Neural cell (in vitro differentiated cells): Measurements from ENCODE around the gene EN2. TPM values are rescaled to one million over a fixed set of nuclear protein-coding genes. Genes with fewer than 3 reads are reported as not detected.
"Not testable (repeated sequence)": the region's sequence is repeated elsewhere in the genome, so short reads cannot be mapped to it uniquely, and the experiment has no call there.

Source experiments
- H2AFZ ChIP-seq: fragments of 200-600, 300-800 bp; sonication (generic), shearing (Covaris generic); 2 replicates; pipeline ENCODE4 v1.6.0; 2014; ENCODE audit warnings: low read depth, mild to moderate bottlenecking, antibody characterized with exemption, low read length, moderate library complexity
- H3F3A ChIP-seq: fragments of 200-600 bp; shearing (Covaris generic); 2 replicates; pipeline ENCODE4 v1.6.1; 2016; ENCODE audit warnings: mild to moderate bottlenecking, moderate library complexity, mixed read lengths, antibody characterized with exemption, low read length; ENCODE audit not compliant: insufficient read depth, poor library complexity, severe bottlenecking
- H3K27ac ChIP-seq: fragments of 200-600, 300-800 bp; sonication (generic), shearing (Covaris generic); 2 replicates; pipeline ENCODE4 v1.5.1; 2014; ENCODE audit warnings: mild to moderate bottlenecking, low read length, moderate library complexity
- H3K27me3 ChIP-seq: fragments of 300-800, 200-600 bp; sonication (generic), shearing (Covaris generic); 2 replicates; pipeline ENCODE4 v1.6.0; 2014; ENCODE audit warnings: mild to moderate bottlenecking, low read depth, low read length, moderate library complexity; ENCODE audit not compliant: insufficient read depth
- H3K36me3 ChIP-seq: fragments of 300-800, 200-600 bp; sonication (generic), shearing (Covaris generic); 2 replicates; pipeline ENCODE4 v1.5.1; 2014; ENCODE audit warnings: mild to moderate bottlenecking, antibody characterized with exemption, low read length, moderate library complexity; ENCODE audit not compliant: insufficient read depth
- H3K4me2 ChIP-seq: fragments of 300-800, 200-600 bp; sonication (generic), shearing (Covaris generic); 2 replicates; pipeline ENCODE4 v1.6.0; 2014; ENCODE audit warnings: mild to moderate bottlenecking, low read length
- H3K4me3 ChIP-seq: fragments of 300-800, 200-600 bp; sonication (generic), shearing (Covaris generic); 2 replicates; pipeline ENCODE4 v1.5.1; 2014; ENCODE audit warnings: mild to moderate bottlenecking, low read length, moderate library complexity
- H3K79me2 ChIP-seq: fragments of 200-600 bp; shearing (Covaris generic); replicated peaks from 2 replicates; pipeline ENCODE4 v1.6.0; 2014; ENCODE audit warnings: mild to moderate bottlenecking, low read length, moderate library complexity; ENCODE audit not compliant: insufficient read depth
- H3K9ac ChIP-seq: fragments of 300-800, 200-600 bp; sonication (generic), shearing (Covaris generic); 2 replicates; pipeline ENCODE4 v1.6.1; 2016; ENCODE audit warnings: mild to moderate bottlenecking, low read length, mixed read lengths
- H3K9me2 ChIP-seq: fragments of 200-600 bp; shearing (Covaris generic); 2 replicates; pipeline ENCODE4 v1.6.1; 2016; ENCODE audit warnings: mild to moderate bottlenecking, low read length, mixed read lengths; ENCODE audit not compliant: insufficient read depth
- H3K9me3 ChIP-seq: fragments of 200-600, 300-800 bp; sonication (generic), shearing (Covaris generic); 2 replicates; pipeline ENCODE4 v1.6.1; 2016; ENCODE audit warnings: mild to moderate bottlenecking, mixed run types, low read length, moderate library complexity, mixed read lengths
- H4K20me1 ChIP-seq: fragments of 200-600 bp; shearing (Covaris generic); 2 replicates; pipeline ENCODE4 v1.6.1; 2016; ENCODE audit warnings: mild to moderate bottlenecking, mixed run types; ENCODE audit not compliant: insufficient read depth
- EP300 ChIP-seq: fragments of 450-650 bp; conservative IDR thresholded peaks from 2 replicates; pipeline ENCODE4 v1.6.1; 2014; ENCODE audit warnings: antibody characterized with exemption, mild to moderate bottlenecking, moderate library complexity; ENCODE audit not compliant: poor library complexity, severe bottlenecking
- EZH2 ChIP-seq: fragments of 200-600, 300-800 bp; shearing (Covaris generic), sonication (generic); IDR thresholded peaks from 2 replicates; pipeline ENCODE4 v1.6.1; 2014; ENCODE audit warnings: antibody characterized with exemption, low read length, borderline replicate concordance, mild to moderate bottlenecking; ENCODE audit not compliant: insufficient read depth, poor library complexity, severe bottlenecking
- MXI1 ChIP-seq: fragments of 450-650 bp; conservative IDR thresholded peaks from 2 replicates; pipeline ENCODE4 v1.6.1; 2014; ENCODE audit warnings: antibody characterized with exemption, mild to moderate bottlenecking; ENCODE audit not compliant: poor library complexity, severe bottlenecking
- POLR2AphosphoS5 ChIP-seq: IDR thresholded peaks from 2 replicates; pipeline ENCODE4 v1.6.1; 2012
- RAD21 ChIP-seq: fragments of 450-650 bp; conservative IDR thresholded peaks from 2 replicates; pipeline ENCODE4 v1.6.1; 2014; ENCODE audit warnings: antibody characterized with exemption, mild to moderate bottlenecking, moderate library complexity
- SMC3 ChIP-seq: fragments of 450-650 bp; conservative IDR thresholded peaks from 2 replicates; pipeline ENCODE4 v1.6.1; 2014; ENCODE audit warnings: antibody characterized with exemption, mild to moderate bottlenecking, moderate library complexity; ENCODE audit not compliant: poor library complexity
- TAF1 ChIP-seq: IDR thresholded peaks from 2 replicates; pipeline ENCODE4 v1.6.1; 2012; ENCODE audit warnings: low read depth
- polyA plus RNA-seq: library from polyadenylated mRNA; depleted of rRNA; stranded (reverse); fragments of >200 nt; gene quantifications from 2 replicates; pipeline ENCODE4 v1.2.3, GENCODE V29; 2014
- TF ChIP-seq, protein P1 (sequence below): fragments of 450-650 bp; IDR thresholded peaks from 2 replicates; pipeline ENCODE4 v1.5.1; 2014; ENCODE audit warnings: antibody characterized with exemption, mild to moderate bottlenecking, moderate library complexity; ENCODE audit not compliant: poor library complexity, severe bottlenecking
- TF ChIP-seq, protein P2 (sequence below): IDR thresholded peaks from 2 replicates; pipeline ENCODE4 v1.6.1; 2012; ENCODE audit warnings: borderline replicate concordance

EN2 gene
- polyA plus RNA-seq, 1 donor from 2014 or later = not detected

- Histone ChIP-seq H4K20me1 (no peaks in the 10 kb centered on the region), H3K27me3 (peaks cover 79% of the 10 kb centered on the region), H3K27ac (no peak overlapping the region), H3K79me2 (no peaks in the 10 kb centered on the region), H3K9me2 (no peaks in the 10 kb centered on the region), H3K9me3 (no peaks in the 10 kb centered on the region), H3K36me3 (no peaks in the 10 kb centered on the region), H3F3A (no peaks in the 10 kb centered on the region), H3K4me2 (no peak overlapping the region), H3K4me3 (no peak overlapping the region), H2AFZ (no peak overlapping the region), H3K9ac (no peak overlapping the region)
- TF ChIP-seq MXI1 (no peak), TAF1 (no peak), RAD21 (no peak), POLR2AphosphoS5 (no peak), EZH2 (no peak), SMC3 (no peak), EP300 (no peak)
- TF ChIP-seq, protein P1, sequence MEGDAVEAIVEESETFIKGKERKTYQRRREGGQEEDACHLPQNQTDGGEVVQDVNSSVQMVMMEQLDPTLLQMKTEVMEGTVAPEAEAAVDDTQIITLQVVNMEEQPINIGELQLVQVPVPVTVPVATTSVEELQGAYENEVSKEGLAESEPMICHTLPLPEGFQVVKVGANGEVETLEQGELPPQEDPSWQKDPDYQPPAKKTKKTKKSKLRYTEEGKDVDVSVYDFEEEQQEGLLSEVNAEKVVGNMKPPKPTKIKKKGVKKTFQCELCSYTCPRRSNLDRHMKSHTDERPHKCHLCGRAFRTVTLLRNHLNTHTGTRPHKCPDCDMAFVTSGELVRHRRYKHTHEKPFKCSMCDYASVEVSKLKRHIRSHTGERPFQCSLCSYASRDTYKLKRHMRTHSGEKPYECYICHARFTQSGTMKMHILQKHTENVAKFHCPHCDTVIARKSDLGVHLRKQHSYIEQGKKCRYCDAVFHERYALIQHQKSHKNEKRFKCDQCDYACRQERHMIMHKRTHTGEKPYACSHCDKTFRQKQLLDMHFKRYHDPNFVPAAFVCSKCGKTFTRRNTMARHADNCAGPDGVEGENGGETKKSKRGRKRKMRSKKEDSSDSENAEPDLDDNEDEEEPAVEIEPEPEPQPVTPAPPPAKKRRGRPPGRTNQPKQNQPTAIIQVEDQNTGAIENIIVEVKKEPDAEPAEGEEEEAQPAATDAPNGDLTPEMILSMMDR = no peak
- TF ChIP-seq, protein P2, sequence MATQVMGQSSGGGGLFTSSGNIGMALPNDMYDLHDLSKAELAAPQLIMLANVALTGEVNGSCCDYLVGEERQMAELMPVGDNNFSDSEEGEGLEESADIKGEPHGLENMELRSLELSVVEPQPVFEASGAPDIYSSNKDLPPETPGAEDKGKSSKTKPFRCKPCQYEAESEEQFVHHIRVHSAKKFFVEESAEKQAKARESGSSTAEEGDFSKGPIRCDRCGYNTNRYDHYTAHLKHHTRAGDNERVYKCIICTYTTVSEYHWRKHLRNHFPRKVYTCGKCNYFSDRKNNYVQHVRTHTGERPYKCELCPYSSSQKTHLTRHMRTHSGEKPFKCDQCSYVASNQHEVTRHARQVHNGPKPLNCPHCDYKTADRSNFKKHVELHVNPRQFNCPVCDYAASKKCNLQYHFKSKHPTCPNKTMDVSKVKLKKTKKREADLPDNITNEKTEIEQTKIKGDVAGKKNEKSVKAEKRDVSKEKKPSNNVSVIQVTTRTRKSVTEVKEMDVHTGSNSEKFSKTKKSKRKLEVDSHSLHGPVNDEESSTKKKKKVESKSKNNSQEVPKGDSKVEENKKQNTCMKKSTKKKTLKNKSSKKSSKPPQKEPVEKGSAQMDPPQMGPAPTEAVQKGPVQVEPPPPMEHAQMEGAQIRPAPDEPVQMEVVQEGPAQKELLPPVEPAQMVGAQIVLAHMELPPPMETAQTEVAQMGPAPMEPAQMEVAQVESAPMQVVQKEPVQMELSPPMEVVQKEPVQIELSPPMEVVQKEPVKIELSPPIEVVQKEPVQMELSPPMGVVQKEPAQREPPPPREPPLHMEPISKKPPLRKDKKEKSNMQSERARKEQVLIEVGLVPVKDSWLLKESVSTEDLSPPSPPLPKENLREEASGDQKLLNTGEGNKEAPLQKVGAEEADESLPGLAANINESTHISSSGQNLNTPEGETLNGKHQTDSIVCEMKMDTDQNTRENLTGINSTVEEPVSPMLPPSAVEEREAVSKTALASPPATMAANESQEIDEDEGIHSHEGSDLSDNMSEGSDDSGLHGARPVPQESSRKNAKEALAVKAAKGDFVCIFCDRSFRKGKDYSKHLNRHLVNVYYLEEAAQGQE = no peak
These were observed 13.2 kb upstream of the EN2 start for GRCh38 chr7:155444746-155445145.

DNA sequence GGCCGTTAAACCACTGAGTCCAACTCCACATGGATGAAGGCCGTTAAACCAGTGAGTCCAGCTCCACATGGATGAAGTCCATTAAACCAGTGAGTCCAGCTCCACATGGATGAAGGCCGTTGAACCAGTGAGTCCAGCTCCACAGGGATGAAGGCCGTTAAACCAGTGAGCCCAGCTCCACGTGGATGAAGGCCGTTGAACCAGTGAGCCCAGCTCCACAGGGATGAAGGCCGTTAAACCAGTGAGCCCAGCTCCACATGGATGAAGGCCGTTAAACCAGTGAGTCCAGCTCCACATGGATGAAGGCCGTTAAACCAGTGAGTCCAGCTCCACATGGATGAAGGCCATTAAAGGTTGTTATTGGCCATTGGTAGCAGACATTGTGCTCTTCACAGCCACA lies 12.3 kb upstream of the EN2 start:
- H3K36me3 ChIP-seq, H3K4me2 ChIP-seq, H4K20me1 ChIP-seq, H3K27ac ChIP-seq, H3K9me2 ChIP-seq, H3F3A ChIP-seq, H3K4me3 ChIP-seq, H3K79me2 ChIP-seq, H3K9me3 ChIP-seq, H3K9ac ChIP-seq, H2AFZ ChIP-seq: not testable (repeated sequence)
- peaks cover 79% of the 10 kb centered on the region for H3K27me3 ChIP-seq

- TF ChIP-seq, protein P1 = no peak
- TF ChIP-seq EP300 (no peak), EZH2 (no peak), SMC3 (no peak), TAF1 (no peak), RAD21 (no peak), POLR2AphosphoS5 (no peak), MXI1 (no peak)
- TF ChIP-seq, protein P2 = no peak
- Histone ChIP-seq H3K4me2 (no peak overlapping the region), H3K27ac (no peak overlapping the region), H3K79me2 (no peaks in the 10 kb centered on the region), H3F3A (no peaks in the 10 kb centered on the region), H3K9ac (no peak overlapping the region), H2AFZ (no peak overlapping the region), H3K9me3 (no peaks in the 10 kb centered on the region), H4K20me1 (no peaks in the 10 kb centered on the region), H3K4me3 (no peak overlapping the region), H3K27me3 (peaks cover 89% of the 10 kb centered on the region), H3K9me2 (no peaks in the 10 kb centered on the region), H3K36me3 (no peaks in the 10 kb centered on the region)
These were observed 10.3 kb upstream of the EN2 start for GRCh38 chr7:155447603-155448002.
